ENCODE results near the gene MRPS27. TPM values are rescaled to one million over a fixed set of nuclear protein-coding genes. Genes with fewer than 3 reads are reported as not detected.

MRPS27 gene
- total RNA-seq, 1 donor from 2014 or later, result 26.0 TPM

GRCh38 chr5:72213482-72213881 lies 106.6 kb downstream of the MRPS27 start:
- TF ChIP-seq CTCF (IDR thresholded peaks at IDR 0.05), result no peak
- no peaks in the 10 kb centered on the region for H3K9me3 Mint-ChIP-seq (ENCODE audit: low read depth)
- no peak overlapping the region for H3K4me3 Mint-ChIP-seq (ENCODE audit: unreplicated experiment)
- DNase-seq (ENCODE audit: low spot score), result no peak
- H3K36me3 Mint-ChIP-seq (ENCODE audit: low read depth), result peaks cover 22% of the 10 kb centered on the region
- no peak overlapping the region for H3K27ac Mint-ChIP-seq (ENCODE audit: unreplicated experiment)
- H3K27me3 Mint-ChIP-seq (ENCODE audit: low read depth), result no peaks in the 10 kb centered on the region
- peaks cover 41% of the 10 kb centered on the region for H3K4me1 Mint-ChIP-seq (ENCODE audit: low read depth)

- Mint-ChIP-seq H3K27me3 (ENCODE audit: low read depth) (no peaks in the 10 kb centered on the region), H3K36me3 (ENCODE audit: low read depth) (peaks cover 18% of the 10 kb centered on the region), H3K4me1 (ENCODE audit: low read depth) (peaks cover 49% of the 10 kb centered on the region), H3K9me3 (ENCODE audit: low read depth) (no peaks in the 10 kb centered on the region), H3K4me3 (ENCODE audit: unreplicated experiment) (no peak overlapping the region), H3K27ac (ENCODE audit: unreplicated experiment) (peak overlapping the region; percentile 87)
- DNase-seq (ENCODE audit: low spot score), result no peak
- TF ChIP-seq CTCF (IDR thresholded peaks at IDR 0.05), result no peak
Observed at GRCh38 chr5:72212171-72212570, 107.9 kb downstream of the MRPS27 start.

GRCh38 chr5:72210888-72211678 lies 109.0 kb downstream of the MRPS27 start:
- DNase-seq (ENCODE audit: low spot score), result no peak
- peaks cover 24% of the 10 kb centered on the region for H3K36me3 Mint-ChIP-seq (ENCODE audit: low read depth)
- no peaks in the 10 kb centered on the region for H3K27me3 Mint-ChIP-seq (ENCODE audit: low read depth)
- no peaks in the 10 kb centered on the region for H3K9me3 Mint-ChIP-seq (ENCODE audit: low read depth)
- no peak overlapping the region for H3K4me3 Mint-ChIP-seq (ENCODE audit: unreplicated experiment)
- H3K27ac Mint-ChIP-seq (ENCODE audit: unreplicated experiment), result peak overlapping the region; percentile 87
- TF ChIP-seq CTCF (IDR thresholded peaks at IDR 0.05), result no peak
- H3K4me1 Mint-ChIP-seq (ENCODE audit: low read depth), result peaks cover 56% of the 10 kb centered on the region

- H3K9me3 Mint-ChIP-seq (ENCODE audit: low read depth), result no peaks in the 10 kb centered on the region
- no peak overlapping the region for H3K4me3 Mint-ChIP-seq (ENCODE audit: unreplicated experiment)
- TF ChIP-seq CTCF (IDR thresholded peaks at IDR 0.05), result no peak
- H3K4me1 Mint-ChIP-seq (ENCODE audit: low read depth), result peaks cover 73% of the 10 kb centered on the region
- H3K36me3 Mint-ChIP-seq (ENCODE audit: low read depth), result peaks cover 39% of the 10 kb centered on the region
- peak overlapping the region; percentile 67 for H3K27ac Mint-ChIP-seq (ENCODE audit: unreplicated experiment)
- DNase-seq (ENCODE audit: low spot score), result no peak
- no peaks in the 10 kb centered on the region for H3K27me3 Mint-ChIP-seq (ENCODE audit: low read depth)
Observed at GRCh38 chr5:72209147-72210115, 110.6 kb downstream of the MRPS27 start.

- Mint-ChIP-seq H3K9me3 (ENCODE audit: low read depth) (no peaks in the 10 kb centered on the region), H3K27me3 (ENCODE audit: low read depth) (no peaks in the 10 kb centered on the region), H3K36me3 (ENCODE audit: low read depth) (peaks cover 48% of the 10 kb centered on the region), H3K4me3 (ENCODE audit: unreplicated experiment) (no peak overlapping the region), H3K4me1 (ENCODE audit: low read depth) (peaks cover 81% of the 10 kb centered on the region), H3K27ac (ENCODE audit: unreplicated experiment) (peak overlapping the region; percentile 60)
- DNase-seq (ENCODE audit: low spot score), result no peak
- no peak for TF ChIP-seq CTCF (IDR thresholded peaks at IDR 0.05)
Observed at GRCh38 chr5:72208324-72208926, 111.6 kb downstream of the MRPS27 start.

All from chondrocyte (in vitro differentiated cells).